Medulla oblongata (tissue), 1 donor: Measurements from ENCODE around the gene RS1.

ENCODE experiments used
- DNase-seq: peaks from one replicate; pipeline ENCODE4 v3.0.0-alpha.2; 2015; ENCODE audit errors: extremely low spot score

Gene RS1

GRCh38 chrX:18598413-18598812 lies 73.5 kb downstream of the RS1 start:
- DNase-seq, result no peak

- no peak for DNase-seq
Observed at GRCh38 chrX:18596096-18596495, 75.8 kb downstream of the RS1 start.

- no peak for DNase-seq
Observed at GRCh38 chrX:18594079-18594478, 77.8 kb downstream of the RS1 start.

- DNase-seq, result no peak
Observed at GRCh38 chrX:18591834-18592233, 80.1 kb downstream of the RS1 start.
